NCI-H2227 (cell line): ENCODE results near the gene ADIPOR2.
A peak's percentile ranks its signal among the peaks of the same experiment; 100 is the strongest.
"Not testable (repeated sequence)": the region's sequence is repeated elsewhere in the genome, so short reads cannot be mapped to it uniquely, and the experiment has no call there.

Experiments
- DNase-seq: peaks from one replicate; lab custom pipeline; 2025; ENCODE audit not compliant: unreplicated experiment; lab: John Stamatoyannopoulos, UW

The ADIPOR2 gene

GRCh38 chr12:1811281-1811947, 120.5 kb downstream of the ADIPOR2 start:
- DNase-seq: no peak

DNA sequence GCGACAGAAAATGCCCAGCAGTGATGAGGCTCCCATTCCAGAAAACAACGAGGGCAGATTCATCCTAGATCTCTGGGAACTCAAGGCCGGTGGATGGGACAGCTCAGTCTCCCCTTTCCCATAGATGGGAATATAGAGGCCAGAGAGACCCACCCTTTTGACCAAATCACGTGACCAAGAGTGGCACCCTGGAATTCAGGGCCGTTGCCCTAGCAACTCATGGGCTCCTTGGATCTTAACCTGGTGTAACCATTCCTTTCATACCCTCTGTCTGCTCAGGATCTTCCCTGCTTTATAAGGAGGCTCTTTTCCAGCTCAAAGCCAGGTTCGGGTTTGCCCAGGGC, 121.0 kb downstream of the ADIPOR2 start:
- DNase-seq: no peak

- no peak for DNase-seq
Measured at GRCh38 chr12:1812650-1813302, 121.9 kb downstream of the ADIPOR2 start.

DNA sequence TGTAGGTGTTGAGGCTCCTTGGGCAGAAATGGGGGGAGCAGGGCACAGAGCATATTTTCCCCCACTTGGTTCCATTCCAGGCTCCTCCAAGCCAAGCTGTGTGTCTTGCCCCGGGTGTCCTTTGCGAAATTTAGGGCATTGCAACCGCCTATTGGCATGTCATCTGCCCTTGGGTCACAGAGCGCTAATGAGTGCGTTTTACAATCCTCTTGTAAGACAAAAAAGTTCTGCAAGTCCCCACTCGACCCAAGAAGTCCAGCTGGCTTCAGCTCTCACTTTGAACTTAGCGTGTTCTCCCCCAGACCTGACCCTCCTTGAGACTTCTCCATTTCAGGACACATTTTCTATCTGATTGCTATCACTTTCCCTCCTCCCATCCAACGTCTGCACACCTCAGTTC, 123.4 kb downstream of the ADIPOR2 start:
- no peak for DNase-seq

DNA sequence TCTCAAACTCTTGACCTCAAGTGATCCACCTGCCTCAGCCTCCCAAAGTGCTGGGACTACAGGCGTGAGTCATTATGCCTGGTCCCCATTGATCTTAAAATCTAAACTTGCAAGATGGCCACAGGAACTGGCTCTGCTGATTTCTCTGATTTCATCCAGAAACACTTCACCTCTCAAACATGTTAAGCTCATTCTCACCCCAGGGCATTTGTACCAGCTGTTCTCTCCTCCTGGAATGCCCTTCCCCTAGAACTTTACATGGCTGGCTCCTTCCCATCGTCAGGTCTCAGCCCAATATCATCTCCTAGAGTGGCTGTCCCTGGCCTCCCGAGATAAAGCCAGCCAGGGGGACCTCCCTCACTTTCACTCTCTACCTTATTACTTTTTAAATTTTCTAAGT, 124.2 kb downstream of the ADIPOR2 start:
- no peak for DNase-seq

GRCh38 chr12:1815814-1816729, 125.2 kb downstream of the ADIPOR2 start:
- DNase-seq: no peak

GRCh38 chr12:1816730-1817348, 126.0 kb downstream of the ADIPOR2 start:
- DNase-seq: no peak

DNA sequence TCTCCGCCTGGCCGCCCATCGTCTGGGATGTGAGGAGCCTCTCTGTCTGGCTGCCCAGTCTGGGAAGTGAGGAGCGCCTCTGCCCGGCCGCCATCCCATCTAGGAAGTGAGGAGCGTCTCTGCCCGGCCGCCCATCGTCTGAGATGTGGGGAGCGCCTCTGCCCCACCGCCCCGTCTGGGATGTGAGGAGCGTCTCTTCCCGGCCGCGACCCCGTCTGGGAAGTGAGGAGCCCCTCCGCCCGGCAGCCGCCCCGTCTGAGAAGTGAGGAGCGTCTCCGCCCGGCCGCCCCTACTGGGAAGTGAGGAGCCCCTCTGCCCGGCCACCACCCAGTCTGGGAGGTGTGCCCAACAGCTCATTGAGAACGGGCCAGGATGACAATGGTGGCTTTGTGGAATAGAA, 127.1 kb downstream of the ADIPOR2 start:
- not testable (repeated sequence) for DNase-seq

- DNase-seq: no peak
Measured at GRCh38 chr12:1819050-1819449, 128.2 kb downstream of the ADIPOR2 start.

- DNase-seq: no peak
Measured at GRCh38 chr12:1819571-1819970, 128.7 kb downstream of the ADIPOR2 start.

- no peak for DNase-seq
Measured at GRCh38 chr12:1820191-1820895, 129.5 kb downstream of the ADIPOR2 start, which contains the start of gene LRTM2. Gene LRTM2, plus strand, starts transcription at chr12:1820565. Its CDS starts 7,584 bp downstream, at chr12:1828149.

DNA sequence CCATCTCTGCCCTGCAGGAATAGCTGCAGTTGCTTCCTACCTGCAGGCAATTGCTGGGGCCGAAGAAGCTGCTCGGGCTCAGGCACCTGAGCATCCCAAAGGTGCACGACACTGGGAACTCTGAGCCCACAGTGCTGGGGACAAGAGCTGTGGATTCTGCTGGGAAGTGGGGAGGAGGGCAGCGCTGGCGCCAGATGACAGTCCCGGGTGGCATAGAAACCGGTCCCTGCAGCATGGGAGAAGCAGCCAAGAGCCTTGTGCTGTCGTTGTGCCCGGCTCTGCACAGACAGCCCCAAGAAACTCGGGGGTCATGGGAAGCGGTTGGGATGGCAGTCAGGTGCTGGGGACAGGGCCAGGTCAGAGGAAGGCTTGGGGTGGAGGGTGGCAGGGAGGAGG, 130.0 kb downstream of the ADIPOR2 start:
- DNase-seq: no peak

GRCh38 chr12:1821805-1822204, 130.9 kb downstream of the ADIPOR2 start:
- DNase-seq: no peak

DNA sequence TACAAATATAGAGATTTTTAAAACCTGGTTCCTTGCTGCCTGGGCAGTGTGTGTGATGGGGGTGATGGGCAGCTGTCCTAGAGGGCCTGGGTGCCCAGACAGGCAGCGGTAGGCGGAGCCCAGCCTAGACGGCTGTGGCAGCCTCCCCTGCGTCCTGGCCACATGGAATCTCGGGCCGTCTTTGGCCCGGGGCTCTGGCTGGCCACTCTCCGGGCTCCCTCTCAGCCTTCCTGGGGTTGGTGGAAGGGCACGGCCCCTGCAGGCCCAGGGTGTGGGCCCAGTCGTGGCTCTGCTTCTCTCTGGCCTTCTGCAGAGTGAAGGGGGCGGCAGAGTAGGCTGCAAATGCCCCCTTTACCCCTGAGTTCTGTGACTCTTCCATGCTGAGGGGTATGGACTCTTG, 131.8 kb downstream of the ADIPOR2 start:
- no peak for DNase-seq

- no peak for DNase-seq
Measured at GRCh38 chr12:1823237-1823636, 132.4 kb downstream of the ADIPOR2 start.

GRCh38 chr12:1825382-1826102, 134.7 kb downstream of the ADIPOR2 start:
- DNase-seq: no peak

DNA sequence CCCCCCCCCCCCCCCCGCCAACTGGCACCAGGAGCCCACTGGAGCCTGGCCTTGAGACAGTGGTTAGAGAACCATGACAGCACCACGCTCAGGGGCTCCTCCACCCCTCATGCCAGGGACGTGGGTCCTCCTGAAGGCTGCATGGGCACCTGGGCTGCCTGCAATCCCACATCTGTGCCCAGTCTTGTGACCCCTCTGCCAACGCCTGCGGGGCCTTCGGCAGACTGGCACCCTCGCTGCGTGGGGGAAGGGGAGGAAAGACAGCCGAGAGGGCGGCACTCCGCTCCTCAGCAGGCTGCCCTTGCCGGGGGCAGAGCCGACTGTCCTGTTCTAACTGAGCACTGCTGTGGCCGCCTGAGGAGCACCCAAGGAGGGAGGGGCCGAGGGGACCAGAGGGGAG, 135.5 kb downstream of the ADIPOR2 start:
- DNase-seq: no peak

DNA sequence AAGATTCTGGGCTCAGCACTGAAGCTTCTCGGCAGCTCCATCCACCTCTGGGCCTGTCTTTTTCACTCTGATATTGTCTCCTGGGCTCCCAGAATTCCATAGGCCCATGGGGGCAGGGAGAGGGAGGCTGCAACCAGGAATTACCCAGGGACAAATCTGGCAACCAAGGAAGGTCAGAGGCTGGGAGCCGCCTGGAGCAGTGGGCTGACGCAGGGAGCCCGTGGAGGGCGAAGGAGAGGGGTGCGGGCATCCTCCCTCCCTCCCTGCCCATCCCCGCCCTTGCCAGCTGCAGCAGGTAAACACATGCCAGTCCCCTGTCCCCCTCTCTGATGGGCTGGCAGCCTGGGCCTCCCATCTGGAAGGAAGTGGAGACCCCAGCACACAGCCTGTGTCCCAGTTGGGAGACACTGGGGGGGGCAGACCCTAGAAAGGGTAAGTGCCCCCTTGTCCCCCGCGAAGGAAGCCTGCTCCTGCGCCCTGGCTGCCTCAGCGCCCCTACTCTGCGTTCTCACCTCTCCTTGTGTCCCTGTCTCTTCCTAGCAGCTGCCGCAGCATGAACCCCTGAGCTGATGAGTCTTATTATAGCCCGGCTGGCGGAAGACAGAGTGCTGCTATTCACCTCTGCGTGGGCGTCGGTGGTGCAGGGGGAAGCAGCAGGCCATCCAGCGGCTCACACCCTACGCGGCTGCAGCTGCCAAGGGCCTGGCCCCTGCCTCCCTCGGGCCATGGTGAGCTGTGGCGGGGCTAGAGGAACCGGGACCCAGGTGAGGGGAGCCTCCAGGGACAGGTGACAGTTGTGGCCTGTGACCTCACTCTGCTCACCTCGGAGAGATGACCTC, 136.2 kb downstream of the ADIPOR2 start:
- peak; percentile 7 for DNase-seq
